Right atrium auricular region (tissue), 2 donors: ENCODE results near the gene TMEM178B. TPM values are rescaled to one million over a fixed set of nuclear protein-coding genes. Genes with fewer than 3 reads are reported as not detected.

Experiments
- DNase-seq: peaks from one replicate; pipeline ENCODE4 v3.0.0-alpha.2; 2019; ENCODE audit warnings: low spot score
- H3K27ac ChIP-seq, 2 donors: fragments of 200-600 bp; sonication (generic); 1 replicate in 1 of 2; 2 replicates in 1 of 2; pipeline ENCODE4 v1.5.1; 2016 to 2019
- H3K27me3 ChIP-seq, 2 donors: fragments of 200-600 bp; sonication (generic); one replicate each; pipeline versions ENCODE4 v1.5.1 to v1.6.0; 2017 to 2019
- H3K36me3 ChIP-seq: fragments of 200-600 bp; sonication (generic); one replicate; pipeline ENCODE4 v1.5.1; 2016
- H3K4me1 ChIP-seq, 2 donors: fragments of 200-600 bp; sonication (generic); one replicate each; pipeline versions ENCODE4 v1.5.1 to v1.6.0; 2017 to 2019
- H3K4me3 ChIP-seq, 2 donors: fragments of 200-600 bp; sonication (generic); 1 replicate in 1 of 2; 2 replicates in 1 of 2; pipeline ENCODE4 v1.5.1; 2017 to 2019; ENCODE audit warnings: mild to moderate bottlenecking in 1 of 2, moderate library complexity in 1 of 2
- H3K9me3 ChIP-seq, 2 donors: fragments of 200-600 bp; sonication (generic); one replicate each; pipeline ENCODE4 v1.5.1; 2019
- CTCF ChIP-seq, 2 donors: fragments of 200-600 bp; sonication (generic); IDR thresholded peaks; one replicate each; pipeline ENCODE4 v1.5.1; 2019; ENCODE audit warnings: antibody characterized with exemption in 2 of 2
- total RNA-seq, 2 donors: library from RNA; depleted of rRNA; stranded (reverse); fragments of >200 nt; gene quantifications; one replicate each; pipeline ENCODE4 v1.1.0, GENCODE V29; 2016

Gene TMEM178B
- total RNA-seq, 2 donors from 2014 or later = 15.8 to 48.7 TPM

GRCh38 chr7:141094336-141095070 lies 20.6 kb downstream of the TMEM178B start:
- no peak for DNase-seq
- H3K27ac ChIP-seq = no peak overlapping the region
- no peaks in the 10 kb centered on the region for H3K9me3 ChIP-seq
- H3K4me1 ChIP-seq = no peaks in the 10 kb centered on the region
- no peaks in the 10 kb centered on the region for H3K27me3 ChIP-seq
- TF ChIP-seq CTCF (IDR thresholded peaks at IDR 0.05) = no peak
- no peak overlapping the region for H3K4me3 ChIP-seq
- no peaks in the 10 kb centered on the region for H3K36me3 ChIP-seq

- H3K4me3 ChIP-seq = no peak overlapping the region
- no peaks in the 10 kb centered on the region for H3K9me3 ChIP-seq
- no peaks in the 10 kb centered on the region for H3K27me3 ChIP-seq
- no peaks in the 10 kb centered on the region for H3K36me3 ChIP-seq
- DNase-seq = no peak
- H3K27ac ChIP-seq = no peak overlapping the region
- H3K4me1 ChIP-seq = no peaks in the 10 kb centered on the region
- TF ChIP-seq CTCF (IDR thresholded peaks at IDR 0.05) = no peak
Measured at GRCh38 chr7:141097430-141097829, 23.6 kb downstream of the TMEM178B start.

GRCh38 chr7:141102436-141102835 lies 28.6 kb downstream of the TMEM178B start:
- Histone ChIP-seq H3K27me3 (no peaks in the 10 kb centered on the region), H3K9me3 (no peaks in the 10 kb centered on the region), H3K36me3 (no peaks in the 10 kb centered on the region), H3K27ac (no peak overlapping the region), H3K4me3 (no peak overlapping the region), H3K4me1 (no peaks in the 10 kb centered on the region)
- TF ChIP-seq CTCF (IDR thresholded peaks at IDR 0.05) = no peak
- no peak for DNase-seq

GRCh38 chr7:141103847-141104429 lies 30.1 kb downstream of the TMEM178B start:
- H3K27me3 ChIP-seq = no peaks in the 10 kb centered on the region
- no peak overlapping the region for H3K4me3 ChIP-seq
- TF ChIP-seq CTCF (IDR thresholded peaks at IDR 0.05) = no peak

DNA sequence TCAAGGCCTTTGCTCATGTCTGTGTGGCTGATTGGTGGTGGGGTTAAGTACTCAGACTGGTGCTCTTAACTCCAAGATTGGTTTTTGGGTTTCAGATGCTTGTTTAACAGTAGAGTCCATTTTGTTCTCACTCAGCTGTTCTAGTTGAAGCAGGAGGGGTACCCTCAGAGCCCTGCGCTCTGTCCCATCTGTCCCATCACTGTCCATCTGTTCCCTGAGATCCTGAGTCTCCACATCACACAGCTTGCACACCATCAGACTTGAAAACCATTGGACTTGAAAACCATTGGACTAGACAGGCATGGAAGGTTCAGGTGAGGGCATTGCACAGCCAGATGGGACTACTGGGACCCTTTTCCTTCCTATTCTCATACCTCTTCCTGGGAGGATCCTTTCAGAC lies 39.3 kb downstream of the TMEM178B start:
- no peak overlapping the region for H3K4me3 ChIP-seq
- DNase-seq = no peak
- H3K27me3 ChIP-seq = no peaks in the 10 kb centered on the region
- no peaks in the 10 kb centered on the region for H3K4me1 ChIP-seq
- TF ChIP-seq CTCF (IDR thresholded peaks at IDR 0.05) = no peak
- H3K27ac ChIP-seq = no peak overlapping the region
- no peaks in the 10 kb centered on the region for H3K9me3 ChIP-seq
- H3K36me3 ChIP-seq = no peaks in the 10 kb centered on the region

More at GRCh38 chr7:141103847-141104429, 30.1 kb downstream of the TMEM178B start:
- no peaks in the 10 kb centered on the region for H3K36me3 ChIP-seq
- H3K4me1 ChIP-seq = no peaks in the 10 kb centered on the region
- H3K27ac ChIP-seq = no peak overlapping the region
- DNase-seq = no peak
- no peaks in the 10 kb centered on the region for H3K9me3 ChIP-seq
